DND-41 (cell line): ENCODE data around the gene RYR3.

ENCODE experiments used
- ATAC-seq: fragments of 200-7000 bp; cut with Tn5 transposase; 3 replicates; pipeline ENCODE4 v1.9.1; 2021; ENCODE audit warnings: low read depth; ENCODE audit not compliant: insufficient read depth
- DNase-seq: peaks from one replicate; pipeline ENCODE4 v3.0.0-alpha.2; 2020
- H2AFZ ChIP-seq: 2 replicates; pipeline ENCODE4 v1.6.0; 2012; ENCODE audit warnings: low read depth, low read length
- H3K27ac ChIP-seq: 2 replicates; pipeline ENCODE4 v1.5.1; 2012; ENCODE audit warnings: low read length, inconsistent platforms
- H3K27me3 ChIP-seq: fragments of 200-600 bp; sonication (generic); 2 replicates; pipeline ENCODE4 v1.6.0; 2012; ENCODE audit warnings: low read length, mild to moderate bottlenecking, inconsistent platforms; ENCODE audit not compliant: insufficient read depth, poor library complexity
- H3K36me3 ChIP-seq: 2 replicates; pipeline ENCODE4 v1.5.1; 2012; ENCODE audit warnings: low read length, inconsistent platforms; ENCODE audit not compliant: insufficient read depth
- H3K4me1 ChIP-seq: 2 replicates; pipeline ENCODE4 v1.5.1; 2012; ENCODE audit warnings: mild to moderate bottlenecking, low read length; ENCODE audit not compliant: insufficient read depth
- H3K4me2 ChIP-seq: 2 replicates; pipeline ENCODE4 v1.6.0; 2012; ENCODE audit warnings: mild to moderate bottlenecking, moderate library complexity, low read length, inconsistent platforms; ENCODE audit not compliant: insufficient read depth
- H3K4me3 ChIP-seq, 2 experiments: fragments of 200-600 bp in 1 of 2; shearing (Covaris generic) in 1 of 2; 2 replicates each; pipeline ENCODE4 v1.5.1; 2012 to 2016; ENCODE audit warnings: inconsistent platforms in 2 of 2, low read length in 2 of 2, mild to moderate bottlenecking in 2 of 2, low read depth in 1 of 2, moderate library complexity in 1 of 2
- H3K79me2 ChIP-seq: 2 replicates; pipeline ENCODE4 v1.6.0; 2012; ENCODE audit warnings: low read length, inconsistent platforms; ENCODE audit not compliant: insufficient read depth
- H3K9ac ChIP-seq: 2 replicates; pipeline ENCODE4 v1.6.0; 2012; ENCODE audit warnings: low read depth, mild to moderate bottlenecking, inconsistent platforms, low read length, moderate library complexity
- H3K9me3 ChIP-seq: 2 replicates; pipeline ENCODE4 v1.5.1; 2012; ENCODE audit warnings: low read length, moderate library complexity, mild to moderate bottlenecking, inconsistent platforms; ENCODE audit not compliant: insufficient read depth, severe bottlenecking
- H4K20me1 ChIP-seq: 2 replicates; pipeline ENCODE4 v1.6.0; 2012; ENCODE audit warnings: low read length; ENCODE audit not compliant: insufficient read depth
- CTCF ChIP-seq: IDR thresholded peaks from 2 replicates; pipeline ENCODE4 v1.5.1; 2012; ENCODE audit warnings: borderline replicate concordance, low read length, moderate library complexity, mild to moderate bottlenecking; ENCODE audit not compliant: poor library complexity, severe bottlenecking; ENCODE audit errors: extremely low read depth
- EZH2 ChIP-seq: IDR thresholded peaks from 3 replicates; pipeline ENCODE4 v1.6.1; 2012; ENCODE audit warnings: borderline replicate concordance, low read depth, mild to moderate bottlenecking, moderate library complexity, low read length, inconsistent platforms; ENCODE audit not compliant: severe bottlenecking

The RYR3 gene

GRCh38 chr15:33710748-33711147, 400.0 kb downstream of the RYR3 start:
- Histone ChIP-seq H4K20me1 (no peaks in the 10 kb centered on the region), H3K4me2 (no peak overlapping the region)
- DNase-seq = no peak

GRCh38 chr15:33716025-33716424, 405.3 kb downstream of the RYR3 start:
- TF ChIP-seq CTCF (no peak), EZH2 (no peak)
- ATAC-seq = no peak

More at GRCh38 chr15:33710748-33711147, 400.0 kb downstream of the RYR3 start:
- H3K27ac ChIP-seq = no peak overlapping the region
- no peak overlapping the region for H3K9ac ChIP-seq
- no peak for ATAC-seq
- no peaks in the 10 kb centered on the region for H3K36me3 ChIP-seq
- no peaks in the 10 kb centered on the region for H3K9me3 ChIP-seq
- H3K79me2 ChIP-seq = no peaks in the 10 kb centered on the region
- H3K4me3 ChIP-seq = no peak overlapping the region
- no peaks in the 10 kb centered on the region for H3K4me1 ChIP-seq
- no peak for TF ChIP-seq EZH2
- no peak for TF ChIP-seq CTCF
- no peak overlapping the region for H2AFZ ChIP-seq
- no peaks in the 10 kb centered on the region for H3K27me3 ChIP-seq

GRCh38 chr15:33720952-33721351, 410.2 kb downstream of the RYR3 start:
- no peak overlapping the region for H3K27ac ChIP-seq

More at GRCh38 chr15:33716025-33716424, 405.3 kb downstream of the RYR3 start:
- Histone ChIP-seq H3K9me3 (no peaks in the 10 kb centered on the region), H3K4me3 (no peak overlapping the region), H3K36me3 (no peaks in the 10 kb centered on the region), H3K4me2 (no peak overlapping the region), H3K79me2 (no peaks in the 10 kb centered on the region), H4K20me1 (no peaks in the 10 kb centered on the region), H2AFZ (no peak overlapping the region), H3K9ac (no peak overlapping the region), H3K27me3 (no peaks in the 10 kb centered on the region), H3K4me1 (no peaks in the 10 kb centered on the region), H3K27ac (no peak overlapping the region)
- DNase-seq = no peak

More at GRCh38 chr15:33720952-33721351, 410.2 kb downstream of the RYR3 start:
- Histone ChIP-seq H3K4me3 (no peak overlapping the region), H4K20me1 (no peaks in the 10 kb centered on the region), H3K9me3 (no peaks in the 10 kb centered on the region), H3K27me3 (no peaks in the 10 kb centered on the region), H3K4me1 (no peaks in the 10 kb centered on the region), H3K79me2 (no peaks in the 10 kb centered on the region), H3K9ac (no peak overlapping the region), H3K36me3 (no peaks in the 10 kb centered on the region), H2AFZ (no peak overlapping the region), H3K4me2 (no peak overlapping the region)
- no peak for TF ChIP-seq EZH2
- no peak for TF ChIP-seq CTCF
- no peak for ATAC-seq
- no peak for DNase-seq
